HepG2 (cell line): ENCODE data around the gene SECTM1. TPM values are rescaled to one million over a fixed set of nuclear protein-coding genes. Genes with fewer than 3 reads are reported as not detected.

Experiments
- AKAP8 ChIP-seq: sonication (generic); formaldehyde crosslinking; IDR thresholded peaks from 2 replicates; pipeline ENCODE4 v1.5.1; 2020; ENCODE audit warnings: mild to moderate bottlenecking, missing genetic modification reagents
- CBX5 ChIP-seq: sonication (generic); formaldehyde crosslinking; IDR thresholded peaks from 2 replicates; pipeline ENCODE4 v1.4.0; 2020; ENCODE audit warnings: missing genetic modification reagents, borderline replicate concordance
- FOXA3 ChIP-seq: IDR thresholded peaks from 2 replicates; pipeline ENCODE4 v1.6.1; 2016; ENCODE audit warnings: missing genetic modification reagents, missing compliant biosample characterization
- KDM1A ChIP-seq: IDR thresholded peaks from 2 replicates; pipeline ENCODE4 v1.6.1; 2016; ENCODE audit warnings: missing compliant biosample characterization
- KDM2A ChIP-seq: sonication (generic); formaldehyde crosslinking; IDR thresholded peaks from 2 replicates; pipeline ENCODE4 v1.4.0; 2020; ENCODE audit warnings: low read depth, missing genetic modification reagents, borderline replicate concordance
- ZBTB8A ChIP-seq: sonication (generic); formaldehyde crosslinking; IDR thresholded peaks from 2 replicates; pipeline ENCODE4 v1.4.0; 2020; ENCODE audit warnings: mild to moderate bottlenecking, low read depth, missing genetic modification reagents, borderline replicate concordance
- ZFP36L1 ChIP-seq: sonication (generic); formaldehyde crosslinking; IDR thresholded peaks from 2 replicates; pipeline ENCODE4 v1.8.0; 2022; ENCODE audit warnings: mild to moderate bottlenecking, missing genetic modification reagents, moderate library complexity
- ZIK1 ChIP-seq: sonication (generic); formaldehyde crosslinking; IDR thresholded peaks from 2 replicates; pipeline ENCODE4 v1.5.0; 2020; ENCODE audit warnings: mild to moderate bottlenecking, low read depth, missing genetic modification reagents, borderline replicate concordance
- ZNF256 ChIP-seq: sonication (generic); formaldehyde crosslinking; conservative IDR thresholded peaks from 2 replicates; pipeline ENCODE4 v1.4.0; 2020; ENCODE audit warnings: missing genetic modification reagents
- ZNF337 ChIP-seq: sonication (generic); formaldehyde crosslinking; IDR thresholded peaks from 2 replicates; pipeline ENCODE4 v1.5.1; 2020; ENCODE audit warnings: missing genetic modification reagents, low read depth, mild to moderate bottlenecking, borderline replicate concordance
- ZNF703 ChIP-seq: sonication (generic); formaldehyde crosslinking; IDR thresholded peaks from 2 replicates; pipeline ENCODE4 v1.5.1; 2020; ENCODE audit warnings: missing genetic modification reagents, mild to moderate bottlenecking, moderate library complexity, borderline replicate concordance
- polyA plus RNA-seq, 8 experiments: library from polyadenylated mRNA; depleted of rRNA in 3 of 8; stranded (reverse) in 7 of 8; unstranded in 1 of 8; fragments of >200 nt; fragmentation: Illumina TruSeq in 4 of 8; extraction: Trizol in 4 of 8; gene quantifications; 2 replicates each; pipeline versions ENCODE4 v1.2.1 to v1.2.3, GENCODE V29; 2011 to 2016; ENCODE audit warnings: low read depth in 4 of 8, missing spikeins in 1 of 8, mixed read lengths in 1 of 8; ENCODE audit not compliant: insufficient read depth in 1 of 8
- total RNA-seq, 5 experiments: library from RNA; depleted of rRNA; stranded (reverse); fragments of >200 nt; fragmentation: Illumina TruSeq; extraction: Trizol; gene quantifications; 2 replicates each; pipeline ENCODE4 v1.2.3, GENCODE V29; 2016; ENCODE audit warnings: low read depth in 1 of 5
- TF ChIP-seq, protein P1 (sequence below): sonication (generic); formaldehyde crosslinking; IDR thresholded peaks from 2 replicates; pipeline ENCODE4 v1.5.0; 2020; ENCODE audit warnings: missing genetic modification reagents
- TF ChIP-seq, protein P2 (sequence below): sonication (generic); formaldehyde crosslinking; IDR thresholded peaks from 2 replicates; pipeline ENCODE4 v1.8.0; 2022; ENCODE audit warnings: missing genetic modification reagents, mild to moderate bottlenecking, moderate library complexity, borderline replicate concordance
- TF ChIP-seq, protein P3 (sequence below): IDR thresholded peaks from 2 replicates; pipeline ENCODE4 v1.6.1; 2016
- TF ChIP-seq, protein P4 (sequence below): sonication (generic); formaldehyde crosslinking; IDR thresholded peaks from 2 replicates; pipeline ENCODE4 v1.5.1; 2020; ENCODE audit warnings: missing genetic modification reagents, mild to moderate bottlenecking, borderline replicate concordance
- TF ChIP-seq, protein P5 (sequence below): sonication (generic); formaldehyde crosslinking; IDR thresholded peaks from 2 replicates; pipeline ENCODE4 v1.5.1; 2020; ENCODE audit warnings: missing genetic modification reagents, mild to moderate bottlenecking, borderline replicate concordance
- TF ChIP-seq, protein P6 (sequence below): sonication (generic); formaldehyde crosslinking; IDR thresholded peaks from 2 replicates; pipeline ENCODE4 v1.4.0; 2020; ENCODE audit warnings: missing genetic modification reagents
- TF ChIP-seq, protein P7 (sequence below): sonication (generic); formaldehyde crosslinking; IDR thresholded peaks from 2 replicates; pipeline ENCODE4 v1.9.0; 2022; ENCODE audit warnings: low read depth, missing genetic modification reagents

SECTM1 gene
- total and polyA plus RNA-seq, 2 of the 13 experiments (the other 11 are each of a cell fraction or from before 2014, with no cell fraction given) = 3.5 to 5.3 TPM

DNA sequence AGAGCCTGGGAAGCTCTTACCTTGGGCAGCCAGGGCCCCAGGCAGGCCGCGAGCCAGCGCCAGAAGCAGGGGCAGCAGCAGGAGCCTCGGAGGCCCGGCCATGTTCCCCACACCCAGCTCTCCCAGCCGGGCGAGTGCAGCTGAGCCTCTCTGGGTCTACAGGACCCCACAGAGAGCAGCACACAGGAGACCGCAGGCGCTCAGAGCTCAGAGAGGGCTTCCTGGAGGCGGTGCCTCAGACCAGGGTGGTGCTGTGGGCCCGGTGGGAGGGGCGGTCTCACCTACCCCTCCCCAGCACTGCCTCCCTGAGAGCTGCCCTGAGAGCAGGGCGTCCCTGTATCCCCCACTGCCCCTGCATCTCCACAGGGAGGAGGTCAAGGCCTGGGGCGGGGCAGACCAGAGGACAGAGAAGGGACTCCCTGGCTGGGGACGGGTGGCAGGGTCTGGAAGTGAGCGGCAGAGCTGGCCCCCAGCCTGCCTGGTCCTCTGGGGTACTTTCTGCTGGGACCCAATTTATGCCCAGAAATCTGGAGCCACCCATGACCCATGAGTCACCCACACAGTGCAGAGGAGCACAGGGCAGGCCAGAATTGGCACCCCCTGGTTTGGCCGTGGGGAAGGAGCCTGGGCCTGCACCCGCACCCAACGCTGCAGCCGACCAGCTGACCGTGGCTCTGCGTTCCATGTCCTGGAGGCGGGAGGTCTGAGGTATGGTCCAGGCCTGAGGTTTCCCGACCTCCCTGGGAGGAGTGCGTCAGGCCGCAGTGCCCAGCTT lies 16.0 kb downstream of the SECTM1 start, which contains the start of gene CD7 (continued):
- TF ChIP-seq, protein P1, sequence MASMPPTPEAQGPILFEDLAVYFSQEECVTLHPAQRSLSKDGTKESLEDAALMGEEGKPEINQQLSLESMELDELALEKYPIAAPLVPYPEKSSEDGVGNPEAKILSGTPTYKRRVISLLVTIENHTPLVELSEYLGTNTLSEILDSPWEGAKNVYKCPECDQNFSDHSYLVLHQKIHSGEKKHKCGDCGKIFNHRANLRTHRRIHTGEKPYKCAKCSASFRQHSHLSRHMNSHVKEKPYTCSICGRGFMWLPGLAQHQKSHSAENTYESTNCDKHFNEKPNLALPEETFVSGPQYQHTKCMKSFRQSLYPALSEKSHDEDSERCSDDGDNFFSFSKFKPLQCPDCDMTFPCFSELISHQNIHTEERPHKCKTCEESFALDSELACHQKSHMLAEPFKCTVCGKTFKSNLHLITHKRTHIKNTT (CRISPR knock-in tag) = no peak
- TF ChIP-seq, protein P2, sequence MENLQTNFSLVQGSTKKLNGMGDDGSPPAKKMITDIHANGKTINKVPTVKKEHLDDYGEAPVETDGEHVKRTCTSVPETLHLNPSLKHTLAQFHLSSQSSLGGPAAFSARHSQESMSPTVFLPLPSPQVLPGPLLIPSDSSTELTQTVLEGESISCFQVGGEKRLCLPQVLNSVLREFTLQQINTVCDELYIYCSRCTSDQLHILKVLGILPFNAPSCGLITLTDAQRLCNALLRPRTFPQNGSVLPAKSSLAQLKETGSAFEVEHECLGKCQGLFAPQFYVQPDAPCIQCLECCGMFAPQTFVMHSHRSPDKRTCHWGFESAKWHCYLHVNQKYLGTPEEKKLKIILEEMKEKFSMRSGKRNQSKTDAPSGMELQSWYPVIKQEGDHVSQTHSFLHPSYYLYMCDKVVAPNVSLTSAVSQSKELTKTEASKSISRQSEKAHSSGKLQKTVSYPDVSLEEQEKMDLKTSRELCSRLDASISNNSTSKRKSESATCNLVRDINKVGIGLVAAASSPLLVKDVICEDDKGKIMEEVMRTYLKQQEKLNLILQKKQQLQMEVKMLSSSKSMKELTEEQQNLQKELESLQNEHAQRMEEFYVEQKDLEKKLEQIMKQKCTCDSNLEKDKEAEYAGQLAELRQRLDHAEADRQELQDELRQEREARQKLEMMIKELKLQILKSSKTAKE (CRISPR knock-in tag) = no peak
- TF ChIP-seq AKAP8 (CRISPR knock-in tag) = no peak; the same call in 1 of the 2 replicates
- TF ChIP-seq FOXA3 (CRISPR knock-in tag) = no peak
- TF ChIP-seq, protein P3, sequence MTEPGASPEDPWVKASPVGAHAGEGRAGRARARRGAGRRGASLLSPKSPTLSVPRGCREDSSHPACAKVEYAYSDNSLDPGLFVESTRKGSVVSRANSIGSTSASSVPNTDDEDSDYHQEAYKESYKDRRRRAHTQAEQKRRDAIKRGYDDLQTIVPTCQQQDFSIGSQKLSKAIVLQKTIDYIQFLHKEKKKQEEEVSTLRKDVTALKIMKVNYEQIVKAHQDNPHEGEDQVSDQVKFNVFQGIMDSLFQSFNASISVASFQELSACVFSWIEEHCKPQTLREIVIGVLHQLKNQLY = no peak
- no peak for TF ChIP-seq KDM1A (CRISPR knock-in tag)
- TF ChIP-seq, protein P4, sequence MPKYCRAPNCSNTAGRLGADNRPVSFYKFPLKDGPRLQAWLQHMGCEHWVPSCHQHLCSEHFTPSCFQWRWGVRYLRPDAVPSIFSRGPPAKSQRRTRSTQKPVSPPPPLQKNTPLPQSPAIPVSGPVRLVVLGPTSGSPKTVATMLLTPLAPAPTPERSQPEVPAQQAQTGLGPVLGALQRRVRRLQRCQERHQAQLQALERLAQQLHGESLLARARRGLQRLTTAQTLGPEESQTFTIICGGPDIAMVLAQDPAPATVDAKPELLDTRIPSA (CRISPR knock-in tag) = no peak
- TF ChIP-seq ZBTB8A (CRISPR knock-in tag) = no peak; the same call in 1 of the 2 replicates
- TF ChIP-seq ZIK1 = no peak
- no peak for TF ChIP-seq ZFP36L1
- TF ChIP-seq, protein P5, sequence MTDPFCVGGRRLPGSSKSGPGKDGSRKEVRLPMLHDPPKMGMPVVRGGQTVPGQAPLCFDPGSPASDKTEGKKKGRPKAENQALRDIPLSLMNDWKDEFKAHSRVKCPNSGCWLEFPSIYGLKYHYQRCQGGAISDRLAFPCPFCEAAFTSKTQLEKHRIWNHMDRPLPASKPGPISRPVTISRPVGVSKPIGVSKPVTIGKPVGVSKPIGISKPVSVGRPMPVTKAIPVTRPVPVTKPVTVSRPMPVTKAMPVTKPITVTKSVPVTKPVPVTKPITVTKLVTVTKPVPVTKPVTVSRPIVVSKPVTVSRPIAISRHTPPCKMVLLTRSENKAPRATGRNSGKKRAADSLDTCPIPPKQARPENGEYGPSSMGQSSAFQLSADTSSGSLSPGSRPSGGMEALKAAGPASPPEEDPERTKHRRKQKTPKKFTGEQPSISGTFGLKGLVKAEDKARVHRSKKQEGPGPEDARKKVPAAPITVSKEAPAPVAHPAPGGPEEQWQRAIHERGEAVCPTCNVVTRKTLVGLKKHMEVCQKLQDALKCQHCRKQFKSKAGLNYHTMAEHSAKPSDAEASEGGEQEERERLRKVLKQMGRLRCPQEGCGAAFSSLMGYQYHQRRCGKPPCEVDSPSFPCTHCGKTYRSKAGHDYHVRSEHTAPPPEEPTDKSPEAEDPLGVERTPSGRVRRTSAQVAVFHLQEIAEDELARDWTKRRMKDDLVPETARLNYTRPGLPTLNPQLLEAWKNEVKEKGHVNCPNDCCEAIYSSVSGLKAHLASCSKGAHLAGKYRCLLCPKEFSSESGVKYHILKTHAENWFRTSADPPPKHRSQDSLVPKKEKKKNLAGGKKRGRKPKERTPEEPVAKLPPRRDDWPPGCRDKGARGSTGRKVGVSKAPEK = no peak
- 0 out of 2 replicates have a peak, but pooled peaks have one; percentile 37 for TF ChIP-seq ZNF256
- peak; percentile 47; the same call in 1 of the 2 replicates for TF ChIP-seq KDM2A
- no peak for TF ChIP-seq ZNF703 (CRISPR knock-in tag)
- no peak for TF ChIP-seq CBX5
- TF ChIP-seq, protein P6, sequence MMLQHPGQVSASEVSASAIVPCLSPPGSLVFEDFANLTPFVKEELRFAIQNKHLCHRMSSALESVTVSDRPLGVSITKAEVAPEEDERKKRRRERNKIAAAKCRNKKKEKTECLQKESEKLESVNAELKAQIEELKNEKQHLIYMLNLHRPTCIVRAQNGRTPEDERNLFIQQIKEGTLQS (CRISPR knock-in tag) = no peak
- TF ChIP-seq ZNF337 (CRISPR knock-in tag) = no peak
- TF ChIP-seq, protein P7, sequence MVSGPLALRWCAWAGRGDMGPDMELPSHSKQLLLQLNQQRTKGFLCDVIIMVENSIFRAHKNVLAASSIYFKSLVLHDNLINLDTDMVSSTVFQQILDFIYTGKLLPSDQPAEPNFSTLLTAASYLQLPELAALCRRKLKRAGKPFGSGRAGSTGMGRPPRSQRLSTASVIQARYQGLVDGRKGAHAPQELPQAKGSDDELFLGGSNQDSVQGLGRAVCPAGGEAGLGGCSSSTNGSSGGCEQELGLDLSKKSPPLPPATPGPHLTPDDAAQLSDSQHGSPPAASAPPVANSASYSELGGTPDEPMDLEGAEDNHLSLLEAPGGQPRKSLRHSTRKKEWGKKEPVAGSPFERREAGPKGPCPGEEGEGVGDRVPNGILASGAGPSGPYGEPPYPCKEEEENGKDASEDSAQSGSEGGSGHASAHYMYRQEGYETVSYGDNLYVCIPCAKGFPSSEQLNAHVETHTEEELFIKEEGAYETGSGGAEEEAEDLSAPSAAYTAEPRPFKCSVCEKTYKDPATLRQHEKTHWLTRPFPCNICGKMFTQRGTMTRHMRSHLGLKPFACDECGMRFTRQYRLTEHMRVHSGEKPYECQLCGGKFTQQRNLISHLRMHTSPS = peak; percentile 60; the same call in 1 of the 2 replicates
